Adrenal gland (tissue), 5 donors: ENCODE results near the gene CCDC196.

Experiments
- CTCF ChIP-seq, 6 experiments: fragments of 450-650 bp in 4 of 6; fragments of 200-600 bp in 2 of 6; sonication (generic) in 1 of 6; IDR thresholded peaks; 1 replicate in 5 of 6; 2 replicates in 1 of 6; pipeline versions ENCODE4 v1.5.1 to v1.8.0; 2016 to 2021; ENCODE audit warnings: antibody characterized with exemption in 6 of 6, mild to moderate bottlenecking in 2 of 6, moderate library complexity in 1 of 6
- POLR2A ChIP-seq, 2 donors: fragments of 450-650 bp; IDR thresholded peaks; one replicate each; pipeline ENCODE4 v1.6.1; 2017; ENCODE audit warnings: antibody characterized with exemption in 2 of 2, mild to moderate bottlenecking in 2 of 2, moderate library complexity in 1 of 2
- donor health status: DM: no; HTN: no; CAD: no.

GRCh38 chr14:66468778-66469367 lies 17.3 kb upstream of the CCDC196 start:
- TF ChIP-seq CTCF (IDR thresholded peaks at IDR 0.05) (no peak), POLR2A (IDR thresholded peaks at IDR 0.05) (no peak)
